Muscle layer of duodenum (tissue), 2 donors: ENCODE data around the gene EXOC6.

Experiments
- H3K27ac ChIP-seq: one replicate; pipeline ENCODE4 v1.7.0; 2013; ENCODE audit warnings: mild to moderate bottlenecking, low read length
- H3K27me3 ChIP-seq: one replicate; pipeline ENCODE4 v1.7.0; 2013; ENCODE audit warnings: low read depth, mild to moderate bottlenecking, control low read depth, low read length
- H3K36me3 ChIP-seq, 2 donors: one replicate each; pipeline ENCODE4 v1.7.0; 2013; ENCODE audit warnings: low read length in 2 of 2, control low read depth in 1 of 2, mild to moderate bottlenecking in 1 of 2; ENCODE audit not compliant: insufficient read depth in 2 of 2, control insufficient read depth in 1 of 2
- H3K4me1 ChIP-seq, 2 donors: one replicate each; pipeline ENCODE4 v1.7.0; 2013; ENCODE audit warnings: low read length in 2 of 2, mild to moderate bottlenecking in 2 of 2, control low read depth in 1 of 2, moderate library complexity in 1 of 2; ENCODE audit not compliant: insufficient read depth in 2 of 2, control insufficient read depth in 1 of 2
- H3K4me3 ChIP-seq, 2 donors: one replicate each; pipeline ENCODE4 v1.7.0; 2013; ENCODE audit warnings: low read length in 2 of 2, low read depth in 1 of 2, mild to moderate bottlenecking in 1 of 2
- H3K9me3 ChIP-seq, 2 donors: one replicate each; pipeline ENCODE4 v1.7.0; 2013; ENCODE audit warnings: low read length in 2 of 2, control low read depth in 1 of 2, mild to moderate bottlenecking in 1 of 2; ENCODE audit not compliant: control insufficient read depth in 1 of 2
- donor health status: healthy.

EXOC6 gene

DNA sequence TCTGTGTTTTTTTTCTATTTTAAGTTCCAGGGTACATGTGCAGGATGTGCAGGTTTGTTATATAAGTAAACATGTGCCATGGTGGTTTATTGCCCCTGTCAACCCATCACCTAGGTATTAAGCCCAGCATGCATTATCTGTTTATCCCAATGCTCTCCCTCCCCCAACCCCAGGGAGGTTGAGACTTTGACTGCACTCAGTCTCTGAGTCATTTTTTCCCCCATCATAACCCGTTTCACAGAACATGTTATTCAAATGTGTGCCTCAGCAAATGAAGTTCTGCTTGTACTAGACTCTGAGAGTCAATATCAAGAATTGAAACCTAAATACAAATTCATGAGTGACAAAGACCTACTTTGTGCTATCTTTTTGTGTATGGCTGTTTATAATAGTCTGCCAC lies 142.3 kb downstream of the EXOC6 start:
- Histone ChIP-seq H3K27ac (no peak overlapping the region), H3K9me3 (no peaks in the 10 kb centered on the region), H3K36me3 (no peaks in the 10 kb centered on the region), H3K4me3 (no peak overlapping the region), H3K4me1 (no peaks in the 10 kb centered on the region), H3K27me3 (no peaks in the 10 kb centered on the region)

DNA sequence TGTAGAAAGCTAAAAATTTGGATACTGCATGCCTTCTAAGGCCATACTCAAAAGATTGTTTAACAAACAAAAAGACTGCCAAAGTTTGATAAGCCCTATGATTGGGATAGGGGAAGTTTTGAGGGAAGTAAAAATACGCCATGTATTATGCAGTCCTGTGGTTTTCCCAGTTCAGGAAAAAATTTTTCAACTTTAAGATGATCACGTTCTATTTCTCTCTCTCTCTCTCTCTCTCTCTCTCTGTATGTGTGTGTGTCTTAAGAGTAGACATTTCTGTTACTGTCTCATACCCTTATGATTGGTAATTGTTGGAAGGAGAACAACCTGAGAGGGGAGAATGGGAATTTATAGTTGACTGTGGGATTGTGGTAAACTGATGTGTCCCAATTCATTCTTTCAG lies 143.2 kb downstream of the EXOC6 start:
- no peaks in the 10 kb centered on the region for H3K9me3 ChIP-seq
- no peak overlapping the region for H3K27ac ChIP-seq
- H3K4me1 ChIP-seq: no peaks in the 10 kb centered on the region
- H3K4me3 ChIP-seq: no peak overlapping the region
- H3K36me3 ChIP-seq: no peaks in the 10 kb centered on the region
- H3K27me3 ChIP-seq: no peaks in the 10 kb centered on the region

DNA sequence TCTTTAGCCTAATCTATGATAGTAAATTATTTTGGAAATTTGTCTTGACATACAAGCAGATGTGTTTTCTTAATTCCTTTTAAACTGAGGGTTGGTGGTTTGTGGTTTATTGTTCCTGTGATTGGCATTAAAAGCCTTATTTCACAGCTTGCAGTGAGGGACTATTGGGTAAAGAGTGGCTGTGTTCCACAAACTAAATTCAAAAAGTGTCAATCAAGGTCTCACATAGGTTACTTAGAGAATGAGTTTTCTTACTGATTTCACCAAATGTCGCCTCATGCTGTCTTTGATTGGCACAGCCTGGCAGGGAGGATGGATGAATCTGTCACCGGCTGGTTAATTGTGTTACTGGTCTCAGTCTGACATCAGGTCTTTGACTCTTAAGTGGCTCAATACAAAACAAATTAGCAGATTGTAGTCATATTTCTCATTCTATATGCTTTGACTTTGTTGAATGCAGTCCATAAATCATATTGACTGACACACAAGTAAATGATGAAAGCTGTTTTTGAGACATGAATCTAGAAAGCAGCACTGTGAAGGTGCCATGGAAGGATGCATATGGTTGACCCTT lies 145.5 kb downstream of the EXOC6 start:
- H3K36me3 ChIP-seq: no peaks in the 10 kb centered on the region
- H3K4me3 ChIP-seq: no peak overlapping the region
- no peaks in the 10 kb centered on the region for H3K4me1 ChIP-seq
- H3K27ac ChIP-seq: no peak overlapping the region
- no peaks in the 10 kb centered on the region for H3K9me3 ChIP-seq
- H3K27me3 ChIP-seq: no peaks in the 10 kb centered on the region

DNA sequence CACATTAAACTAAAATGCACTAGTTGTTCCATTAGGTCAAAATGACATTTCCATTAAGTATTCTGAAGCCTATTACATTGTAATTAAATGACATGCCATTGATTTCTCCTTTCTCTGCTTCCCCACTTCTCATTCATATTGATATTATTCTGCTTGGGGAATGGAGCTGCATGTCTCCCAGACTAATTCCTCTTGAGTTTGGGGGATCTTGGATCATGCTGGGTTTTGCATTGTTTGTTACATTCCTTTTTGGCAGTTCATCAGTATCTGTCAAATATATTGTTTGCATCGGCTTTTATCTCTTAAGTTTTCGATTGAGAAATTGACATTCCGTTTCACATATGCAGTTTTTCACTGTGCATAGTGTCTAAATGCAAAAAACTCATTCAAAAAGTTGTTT lies 147.2 kb downstream of the EXOC6 start:
- Histone ChIP-seq H3K36me3 (no peaks in the 10 kb centered on the region), H3K4me1 (no peaks in the 10 kb centered on the region), H3K27ac (no peak overlapping the region), H3K27me3 (no peaks in the 10 kb centered on the region), H3K4me3 (no peak overlapping the region), H3K9me3 (no peaks in the 10 kb centered on the region)

DNA sequence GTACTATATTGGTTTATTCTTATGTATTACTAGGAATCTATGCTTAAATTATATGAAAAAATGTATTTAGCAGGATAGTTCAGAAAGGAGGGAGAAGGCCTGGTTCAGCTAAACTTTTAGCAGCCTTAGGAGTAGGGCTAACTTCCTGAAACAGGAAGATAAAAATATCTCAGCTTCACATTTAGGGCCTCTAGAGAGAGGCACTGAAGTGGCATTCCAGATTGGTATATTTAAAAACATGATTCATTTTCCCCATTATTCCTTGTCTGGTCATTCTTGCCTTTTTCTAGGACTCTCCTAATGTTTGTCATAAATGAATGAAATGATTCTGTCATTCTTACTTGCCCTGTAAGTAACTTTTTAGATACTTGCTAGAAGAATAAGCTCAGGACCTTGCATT lies 149.3 kb downstream of the EXOC6 start:
- Histone ChIP-seq H3K9me3 (no peaks in the 10 kb centered on the region), H3K27ac (no peak overlapping the region), H3K4me3 (no peak overlapping the region), H3K27me3 (no peaks in the 10 kb centered on the region), H3K36me3 (no peaks in the 10 kb centered on the region), H3K4me1 (no peaks in the 10 kb centered on the region)

DNA sequence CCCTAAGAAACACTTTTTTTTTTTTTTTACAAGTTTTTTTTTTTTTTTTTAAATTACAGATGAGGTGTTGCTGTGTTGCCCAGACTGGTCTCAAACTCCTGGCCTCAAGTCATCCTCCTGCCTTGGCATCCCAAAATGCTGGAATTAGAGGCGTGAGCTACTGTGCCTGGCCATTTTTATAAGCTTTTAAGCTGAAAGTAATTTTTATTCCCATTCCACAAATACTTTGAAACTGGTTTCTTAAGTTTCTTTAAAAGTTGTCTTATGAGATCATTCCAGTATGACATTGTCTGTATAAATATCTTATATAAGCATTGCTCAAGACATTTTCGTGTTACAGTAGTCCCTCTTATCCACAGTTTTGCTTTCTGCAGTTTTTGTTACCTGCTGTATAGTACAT lies 150.9 kb downstream of the EXOC6 start:
- Histone ChIP-seq H3K27me3 (no peaks in the 10 kb centered on the region), H3K27ac (no peak overlapping the region), H3K36me3 (no peaks in the 10 kb centered on the region), H3K9me3 (no peaks in the 10 kb centered on the region), H3K4me3 (no peak overlapping the region), H3K4me1 (no peaks in the 10 kb centered on the region)

DNA sequence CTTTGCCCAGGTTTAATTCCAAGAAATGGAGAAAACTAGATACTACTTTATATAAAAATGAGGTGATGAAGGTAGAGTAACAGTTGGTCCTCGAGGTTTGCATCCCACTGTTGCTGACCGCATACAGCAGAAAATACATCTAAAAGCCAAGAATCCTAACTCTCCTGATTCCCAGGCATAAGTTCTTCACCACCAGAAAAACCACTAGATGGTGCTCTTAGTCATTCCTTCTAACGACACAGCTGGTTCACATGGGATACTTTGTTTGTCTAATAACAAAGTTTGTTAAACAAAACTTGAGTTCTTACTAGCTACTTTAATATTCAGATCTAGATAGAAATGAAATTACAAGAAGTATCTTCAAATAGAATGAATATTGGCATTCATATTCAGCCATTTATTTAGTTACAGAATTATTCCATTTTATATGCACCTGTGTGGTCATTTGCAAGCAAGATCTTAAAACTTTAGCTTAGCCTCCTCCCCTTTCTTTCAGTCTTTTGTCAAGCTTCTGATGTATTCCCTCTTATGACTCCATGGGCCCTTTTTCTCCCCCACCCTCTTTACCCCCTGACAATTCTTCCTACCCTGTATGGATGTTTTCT lies 158.2 kb downstream of the EXOC6 start:
- H3K4me3 ChIP-seq: no peak overlapping the region
- no peak overlapping the region for H3K27ac ChIP-seq
- no peaks in the 10 kb centered on the region for H3K9me3 ChIP-seq
- H3K36me3 ChIP-seq: no peaks in the 10 kb centered on the region
- H3K4me1 ChIP-seq: no peaks in the 10 kb centered on the region
- no peaks in the 10 kb centered on the region for H3K27me3 ChIP-seq

DNA sequence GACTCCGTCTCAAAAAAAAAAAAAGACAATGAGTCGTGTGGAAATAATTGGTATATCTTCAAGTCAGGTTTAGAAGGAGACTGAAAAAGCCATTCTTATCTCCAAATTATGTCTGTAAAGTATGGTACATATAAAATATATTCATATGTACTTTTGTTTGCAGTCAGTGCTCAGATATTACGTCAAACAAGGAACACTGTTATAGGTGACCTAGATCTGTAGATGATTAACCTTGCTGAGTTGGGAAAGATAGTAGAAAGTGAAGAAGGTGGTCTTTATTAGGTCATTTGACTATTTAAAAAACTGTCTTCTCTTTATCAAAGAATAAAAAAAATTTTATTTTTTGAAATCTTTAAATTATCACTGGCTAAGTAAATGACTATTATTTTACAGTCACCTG lies 167.4 kb downstream of the EXOC6 start:
- no peak overlapping the region for H3K27ac ChIP-seq
- H3K36me3 ChIP-seq: peaks cover 0 to 2% of the 10 kb centered on the region in 2 donors
- H3K4me3 ChIP-seq: no peak overlapping the region
- no peaks in the 10 kb centered on the region for H3K27me3 ChIP-seq
- no peaks in the 10 kb centered on the region for H3K4me1 ChIP-seq
- no peaks in the 10 kb centered on the region for H3K9me3 ChIP-seq

DNA sequence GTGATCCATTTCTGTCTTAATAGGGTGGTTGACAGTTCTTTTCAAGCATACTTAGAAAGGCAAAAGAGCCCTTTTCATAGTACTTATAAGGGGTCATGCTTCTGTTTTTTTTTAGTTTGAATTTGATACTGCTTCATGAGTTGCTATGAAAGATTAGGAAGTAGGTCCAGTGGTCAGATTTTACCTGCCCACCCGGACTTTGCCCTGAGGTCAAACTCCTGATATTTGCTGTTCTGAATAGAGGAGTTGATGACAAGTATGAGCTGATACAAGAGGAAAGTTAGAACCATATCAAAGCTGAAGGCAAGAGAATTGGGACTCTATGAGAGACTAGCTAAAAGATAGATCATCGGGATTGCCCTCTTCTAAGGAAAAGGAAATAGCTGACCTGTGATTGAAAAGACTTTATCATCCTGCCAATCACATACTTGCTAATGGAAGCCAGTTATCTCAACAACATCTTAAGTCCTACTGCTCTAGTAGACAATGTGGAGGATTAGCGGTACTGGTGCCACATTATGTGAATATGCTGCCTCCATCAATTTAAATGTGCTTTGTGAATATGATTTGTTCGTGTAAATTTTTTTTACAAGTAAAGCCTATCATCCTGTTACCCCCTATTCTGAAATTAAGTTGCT lies 174.8 kb downstream of the EXOC6 start:
- Histone ChIP-seq H3K27ac (no peak overlapping the region), H3K36me3 (peaks cover 0 to 12% of the 10 kb centered on the region in 2 donors), H3K4me3 (no peak overlapping the region), H3K9me3 (no peaks in the 10 kb centered on the region), H3K4me1 (no peaks in the 10 kb centered on the region), H3K27me3 (no peaks in the 10 kb centered on the region)

DNA sequence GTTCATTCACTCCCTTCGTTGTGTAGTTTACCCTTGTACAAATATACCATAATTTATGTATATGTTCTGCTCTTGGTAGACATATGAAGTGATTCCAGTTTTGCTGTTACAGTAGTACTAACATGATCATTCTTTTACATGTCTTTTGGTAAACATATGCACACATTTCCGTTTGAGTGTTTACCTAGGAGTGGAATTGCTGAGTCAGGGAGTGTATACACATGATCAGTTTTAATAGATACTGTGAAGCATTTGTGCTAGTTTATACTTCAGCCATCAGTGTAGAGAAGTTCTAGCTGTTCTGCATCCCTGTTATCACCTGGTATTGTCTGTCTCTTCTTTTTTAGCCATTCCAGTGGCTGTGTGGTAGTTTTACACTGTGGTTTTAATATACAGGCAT lies 177.8 kb downstream of the EXOC6 start:
- Histone ChIP-seq H3K4me3 (no peak overlapping the region), H3K36me3 (peaks cover 0 to 12% of the 10 kb centered on the region in 2 donors), H3K27me3 (no peaks in the 10 kb centered on the region), H3K9me3 (no peaks in the 10 kb centered on the region), H3K4me1 (no peaks in the 10 kb centered on the region), H3K27ac (no peak overlapping the region)

DNA sequence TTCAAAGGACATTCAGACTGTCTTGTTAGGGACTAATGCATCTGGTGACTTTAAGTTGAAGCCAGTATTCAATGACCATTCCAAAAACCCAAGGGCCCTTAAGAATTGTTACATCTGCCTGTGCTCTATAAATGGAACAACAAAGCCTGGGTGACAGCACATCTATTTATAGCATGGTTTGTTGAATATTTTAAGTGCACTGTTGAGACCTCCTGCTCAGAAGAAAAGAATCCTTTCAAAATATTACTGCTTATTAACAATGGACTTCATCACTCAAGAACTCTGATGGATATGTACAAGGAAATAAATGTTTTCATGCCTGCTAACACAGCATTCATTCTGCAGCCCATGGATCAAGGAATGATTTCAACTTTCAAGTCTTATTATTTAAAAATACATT lies 179.2 kb downstream of the EXOC6 start:
- Histone ChIP-seq H3K36me3 (peaks cover 0 to 12% of the 10 kb centered on the region in 2 donors), H3K9me3 (no peaks in the 10 kb centered on the region), H3K27ac (no peak overlapping the region), H3K4me3 (no peak overlapping the region), H3K4me1 (no peaks in the 10 kb centered on the region), H3K27me3 (no peaks in the 10 kb centered on the region)

DNA sequence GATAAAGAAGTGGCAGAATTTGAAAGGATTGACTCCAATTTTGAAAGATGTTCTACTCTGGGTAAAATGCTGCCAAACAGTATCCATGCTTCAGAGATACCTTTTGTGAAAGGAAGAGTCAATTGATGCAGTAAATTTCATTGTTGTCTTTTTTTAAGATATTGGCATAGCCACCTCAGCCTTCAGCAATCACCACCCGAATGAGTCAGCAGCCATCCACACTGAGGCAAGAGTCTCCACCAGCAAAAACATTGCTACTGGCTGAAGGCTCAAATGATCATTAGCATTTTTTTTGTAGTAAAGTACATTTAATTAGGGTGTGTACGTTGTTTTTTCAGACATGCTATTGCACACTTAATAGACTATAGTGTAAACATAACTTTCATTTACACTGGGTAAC lies 180.6 kb downstream of the EXOC6 start:
- Histone ChIP-seq H3K4me1 (no peaks in the 10 kb centered on the region), H3K27me3 (no peaks in the 10 kb centered on the region), H3K9me3 (no peaks in the 10 kb centered on the region), H3K36me3 (peaks cover 0 to 12% of the 10 kb centered on the region in 2 donors), H3K27ac (no peak overlapping the region), H3K4me3 (no peak overlapping the region)
